Ovary (tissue), 9 donors: ENCODE results near the gene TRMO. TPM values are rescaled to one million over a fixed set of nuclear protein-coding genes. Genes with fewer than 3 reads are reported as not detected.

ENCODE experiments used
- DNase-seq, 5 donors: peaks; one replicate each; pipeline ENCODE4 v3.0.0-alpha.2; 2019 to 2020
- H3K27ac ChIP-seq, 2 donors: fragments of 200-600 bp; one replicate each; pipeline versions ENCODE4 v1.5.1 to v1.8.0; 2019 to 2022
- H3K27me3 ChIP-seq: fragments of 200-600 bp; one replicate; pipeline ENCODE4 v1.8.0; 2022
- H3K36me3 ChIP-seq: fragments of 200-600 bp; sonication (generic); one replicate; pipeline ENCODE4 v1.5.1; 2019
- H3K4me1 ChIP-seq: one replicate; pipeline ENCODE4 v1.8.1; 2013; ENCODE audit warnings: mild to moderate bottlenecking, moderate library complexity; ENCODE audit not compliant: insufficient read depth
- H3K4me3 ChIP-seq: fragments of 200-600 bp; sonication (generic); one replicate; pipeline ENCODE4 v1.5.1; 2017
- H3K9me3 ChIP-seq, 2 donors: fragments of 200-600 bp in 1 of 2; sonication (generic) in 1 of 2; one replicate each; pipeline versions ENCODE4 v1.5.1 to v1.8.1; 2013 to 2019; ENCODE audit warnings: mild to moderate bottlenecking in 1 of 2, moderate library complexity in 1 of 2
- CTCF ChIP-seq, 3 donors: fragments of 450-650 bp in 2 of 3; fragments of 200-600 bp in 1 of 3; IDR thresholded peaks; one replicate each; pipeline versions ENCODE4 v1.5.1 to v1.8.0; 2016 to 2022; ENCODE audit warnings: antibody characterized with exemption in 3 of 3, mild to moderate bottlenecking in 1 of 3
- EP300 ChIP-seq: sonication (generic); formaldehyde crosslinking; IDR thresholded peaks from one replicate; pipeline ENCODE4 v1.6.1; 2017; ENCODE audit warnings: antibody characterized with exemption
- POLR2A ChIP-seq: fragments of 450-650 bp; IDR thresholded peaks from one replicate; pipeline ENCODE4 v1.6.1; 2017; ENCODE audit warnings: antibody characterized with exemption, mild to moderate bottlenecking, moderate library complexity
- WGBS, 3 donors: extraction: QIAGEN DNeasy Blood & Tissue Kit in 1 of 3; methylation state at CpG; one replicate each; pipeline versions ENCODE4 v1.1.5 to v1.1.7; 2013 to 2017; 5-methylcytosine and 5-hydroxymethylcytosine counted together
- intact Hi-C, 4 donors: fragments of 100-400 bp; cut with DNase I; formaldehyde crosslinking; loops; one replicate each; pipeline versions ENCODE4 v1.11.0 to v1.15.1; 2022 to 2023
- polyA plus RNA-seq, 2 donors: library from polyadenylated mRNA; stranded (reverse); fragments of 200-250 nt in 1 of 2; fragments of 350-450 nt in 1 of 2; fragmentation: Illumina TruSeq in 1 of 2; extraction: RNeasy Lipid Tissue Mini Kit (QIAGEN cat#74804) in 1 of 2; gene quantifications; one replicate each; pipeline ENCODE4 v1.2.3, GENCODE V29; 2013 to 2014
- total RNA-seq, 7 donors: library from RNA; depleted of rRNA in 2 of 7; stranded (reverse); fragments of >200 nt in 2 of 7; fragmentation: NEBNext Ultra II Directional in 3 of 7; extraction: Animal tissue kit (Norgen Biotek cat#: 25700) in 3 of 7; gene quantifications; one replicate each; pipeline versions ENCODE4 v1.1.0 to v1.2.4, GENCODE V29; 2016 to 2023
- donor health status: DM: no; HTN: no; CAD: no; lungs with moderate emphysema.
- donor health status: DM: no; HTN: no; CAD: no.
- donor health status: Bipolar disorder and iron deficiency.
- donor health status: DM: yes; HTN: yes; CAD: no.
- donor health status: DM: no; HTN: no; CAD: no.
- donor health status: DM: yes; HTN: yes; CAD: no.

TRMO gene
- total and polyA plus RNA-seq, 9 donors, result 11.5 to 25.3 (median 15.3) TPM

GRCh38 chr9:97880336-97880735 is 42.0 kb downstream of the TRMO start:
- TF ChIP-seq CTCF (IDR thresholded peaks at IDR 0.05) (no peak), EP300 (no peak), POLR2A (no peak)
- Histone ChIP-seq H3K4me1 (no peaks in the 10 kb centered on the region), H3K27ac (no peak overlapping the region), H3K4me3 (no peak overlapping the region), H3K27me3 (no peaks in the 10 kb centered on the region), H3K9me3 (no peaks in the 10 kb centered on the region), H3K36me3 (no peaks in the 10 kb centered on the region)
- WGBS, 3 donors, result 64 to 72% (median 66%) methylated on average over 4 of the region's 4 CpGs
- intact Hi-C loops, result no loop called here
- DNase-seq, result no peak

GRCh38 chr9:97876061-97876460 is 46.2 kb downstream of the TRMO start:
- intact Hi-C loops, result loop anchor here in 1 of 4 donors (10.0 kb wide), 1 partner anchor 141 kb away; no protein-coding TSS in a partner anchor
- Histone ChIP-seq H3K27me3 (no peaks in the 10 kb centered on the region), H3K27ac (no peak overlapping the region), H3K4me1 (no peaks in the 10 kb centered on the region), H3K9me3 (no peaks in the 10 kb centered on the region), H3K4me3 (no peak overlapping the region), H3K36me3 (no peaks in the 10 kb centered on the region)
- TF ChIP-seq POLR2A (no peak), EP300 (no peak), CTCF (IDR thresholded peaks at IDR 0.05) (no peak)
- DNase-seq, result no peak
- WGBS, 3 donors, result 84 to 91% (median 85%) methylated on average over 3 of the region's 3 CpGs

- TF ChIP-seq POLR2A (no peak), CTCF (IDR thresholded peaks at IDR 0.05) (no peak), EP300 (no peak)
- Histone ChIP-seq H3K27ac (no peak overlapping the region), H3K4me3 (no peak overlapping the region), H3K27me3 (no peaks in the 10 kb centered on the region), H3K4me1 (no peaks in the 10 kb centered on the region), H3K9me3 (no peaks in the 10 kb centered on the region), H3K36me3 (no peaks in the 10 kb centered on the region)
- no peak for DNase-seq
- WGBS, 3 donors, result 80 to 81% (median 81%) methylated on average over 5 of the region's 5 CpGs
- intact Hi-C loops, result loop anchor here in 1 of 4 donors (10.0 kb wide), 1 partner anchor 140 kb away; no protein-coding TSS in a partner anchor
These were observed 47.2 kb downstream of the TRMO start for GRCh38 chr9:97875111-97875510.

DNA sequence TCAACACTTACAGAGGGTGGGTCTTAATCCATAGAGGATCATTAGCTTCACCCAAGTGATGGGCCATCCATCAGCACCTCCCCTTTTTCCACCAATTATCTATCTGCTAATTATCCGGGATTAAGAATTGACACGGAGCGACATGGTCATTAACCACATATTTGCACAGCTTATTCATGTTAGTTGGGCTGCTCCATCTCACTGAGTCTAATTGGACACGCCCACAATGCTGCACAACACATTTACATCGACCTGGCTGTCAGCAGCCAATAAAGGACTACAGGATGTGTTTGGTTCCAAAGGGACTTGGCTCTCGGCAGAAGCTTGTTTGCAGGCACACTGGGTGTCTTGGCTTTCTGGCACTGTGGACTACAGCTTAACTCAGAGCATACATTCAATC is 47.7 kb downstream of the TRMO start:
- Histone ChIP-seq H3K36me3 (no peaks in the 10 kb centered on the region), H3K4me3 (no peak overlapping the region), H3K4me1 (no peaks in the 10 kb centered on the region), H3K27me3 (no peaks in the 10 kb centered on the region), H3K9me3 (no peaks in the 10 kb centered on the region), H3K27ac (no peak overlapping the region)
- WGBS, 3 donors, result 69 to 74% (median 70%) methylated on average over 6 of the region's 6 CpGs
- intact Hi-C loops, result loop anchor here in 1 of 4 donors (10.0 kb wide), 1 partner anchor 140 kb away; no protein-coding TSS in a partner anchor
- no peak for DNase-seq
- no peak for TF ChIP-seq CTCF (IDR thresholded peaks at IDR 0.05)
- no peak for TF ChIP-seq EP300
- no peak for TF ChIP-seq POLR2A
